ENCODE measurements around the gene LPP. TPM values are rescaled to one million over a fixed set of nuclear protein-coding genes. Genes with fewer than 3 reads are reported as not detected.

Gene LPP
- total and polyA plus RNA-seq, 2 of the 4 experiments (the other 2 are of a cell fraction), result 16.0 to 130 TPM

DNA sequence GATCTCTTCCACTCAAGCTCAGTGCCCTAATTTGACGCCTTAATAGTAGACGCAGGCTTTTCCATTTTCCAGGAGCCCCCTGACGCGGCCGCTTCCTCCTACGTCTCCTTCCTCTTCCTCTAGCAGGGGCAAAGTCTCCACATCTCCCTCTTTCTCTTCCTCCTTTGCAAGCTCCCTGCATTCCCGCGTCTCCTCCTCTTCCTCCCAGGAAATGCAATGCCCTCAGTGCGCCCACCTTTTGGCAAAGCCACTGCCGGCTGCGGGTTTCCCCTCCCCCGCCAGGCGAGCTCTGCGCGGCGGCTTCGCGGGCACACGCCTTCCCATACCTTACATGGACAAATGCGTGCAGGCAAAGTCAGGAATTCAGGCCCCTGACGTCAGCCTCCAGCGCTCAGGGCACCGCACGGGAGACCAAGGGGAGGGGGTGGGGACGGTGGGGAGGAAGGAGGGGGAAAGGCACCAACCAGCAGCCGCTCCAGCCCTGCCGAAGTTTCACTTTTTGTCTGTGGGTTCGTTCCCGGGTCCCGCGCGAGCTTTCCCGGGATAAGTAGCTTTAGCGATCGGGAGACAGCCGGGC, 432 bp upstream of the LPP start (continued):
- no peak for TF ChIP-seq MAFK (IDR thresholded peaks at IDR 0.05; ENCODE audit: low read depth, low read length)
- TF ChIP-seq NFE2L2 (IDR thresholded peaks at IDR 0.05; ENCODE audit: low read depth, low read length), result no peak
- TF ChIP-seq MAZ (IDR thresholded peaks at IDR 0.05; ENCODE audit: borderline replicate concordance, low read depth, low read length), result peak; percentile 70; the same call in 1 of the 2 replicates
- TF ChIP-seq, protein P1, sequence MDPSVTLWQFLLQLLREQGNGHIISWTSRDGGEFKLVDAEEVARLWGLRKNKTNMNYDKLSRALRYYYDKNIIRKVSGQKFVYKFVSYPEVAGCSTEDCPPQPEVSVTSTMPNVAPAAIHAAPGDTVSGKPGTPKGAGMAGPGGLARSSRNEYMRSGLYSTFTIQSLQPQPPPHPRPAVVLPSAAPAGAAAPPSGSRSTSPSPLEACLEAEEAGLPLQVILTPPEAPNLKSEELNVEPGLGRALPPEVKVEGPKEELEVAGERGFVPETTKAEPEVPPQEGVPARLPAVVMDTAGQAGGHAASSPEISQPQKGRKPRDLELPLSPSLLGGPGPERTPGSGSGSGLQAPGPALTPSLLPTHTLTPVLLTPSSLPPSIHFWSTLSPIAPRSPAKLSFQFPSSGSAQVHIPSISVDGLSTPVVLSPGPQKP (IDR thresholded peaks at IDR 0.05; ENCODE audit: borderline replicate concordance, low read depth, low read length), result no peak
